ENCODE data around the gene CEP95. TPM values are rescaled to one million over a fixed set of nuclear protein-coding genes. Genes with fewer than 3 reads are reported as not detected.
A peak's percentile ranks its signal among the peaks of the same experiment; 100 is the strongest.

The CEP95 gene
- total RNA-seq, 1 experiment from 2014 or later: 63.8 TPM

- no peak for TF ChIP-seq FOXP4 (CRISPR knock-in tag; IDR thresholded peaks at IDR 0.05)
Observed at GRCh38 chr17:64538508-64539130, 31.8 kb downstream of the CEP95 start (continued).

- Mint-ChIP-seq H3K27me3 (ENCODE audit: low read depth) (no peaks in the 10 kb centered on the region), H3K36me3 (peaks cover 28% of the 10 kb centered on the region), H3K4me1 (no peaks in the 10 kb centered on the region), H3K4me3 (no peak overlapping the region), H3K9me3 (no peaks in the 10 kb centered on the region), H3K27ac (no peak overlapping the region)
- DNase-seq (ENCODE audit: low spot score) (no peak), ATAC-seq (no peak)
- ChIA-PET CTCF (interaction anchor here (1.0 to 1.6 kb wide), 2 partner anchors 121 to 233 kb away, joined by 3 to 5 read pairs; no protein-coding TSS in a partner anchor), POLR2A (no interaction called here)
- TF ChIP-seq ZNF121 (CRISPR knock-in tag; IDR thresholded peaks at IDR 0.05) (0 out of 2 replicates have a peak, but pooled peaks have one; percentile 76), ZNF425 (CRISPR knock-in tag; conservative IDR thresholded peaks at IDR 0.05) (no peak)
Observed at GRCh38 chr17:64540118-64540776, 33.5 kb downstream of the CEP95 start.

GRCh38 chr17:64544742-64545141 lies 38.0 kb downstream of the CEP95 start:
- Mint-ChIP-seq H3K9me3 (no peaks in the 10 kb centered on the region), H3K27me3 (ENCODE audit: low read depth) (no peaks in the 10 kb centered on the region), H3K4me1 (peaks cover 14% of the 10 kb centered on the region), H3K27ac (no peak overlapping the region), H3K4me3 (no peak overlapping the region), H3K36me3 (peaks cover 5% of the 10 kb centered on the region)
- TF ChIP-seq ZNF138 (CRISPR knock-in tag; conservative IDR thresholded peaks at IDR 0.05) (no peak), USF2 (CRISPR knock-in tag; IDR thresholded peaks at IDR 0.05) (no peak)
- CTCF ChIA-PET: no interaction called here
- DNase-seq (ENCODE audit: low spot score): no peak
- ATAC-seq: no peak
- POLR2A ChIA-PET: no interaction called here

GRCh38 chr17:64546716-64547115 lies 39.9 kb downstream of the CEP95 start:
- Mint-ChIP-seq H3K4me3 (no peak overlapping the region), H3K4me1 (peaks cover 14% of the 10 kb centered on the region), H3K27ac (no peak overlapping the region), H3K27me3 (ENCODE audit: low read depth) (no peaks in the 10 kb centered on the region), H3K36me3 (peaks cover 5% of the 10 kb centered on the region), H3K9me3 (no peaks in the 10 kb centered on the region)
- CTCF ChIA-PET: no interaction called here
- POLR2A ChIA-PET: interaction anchor here (0.5 kb wide), 1 partner anchor 84 kb away, joined by 4 read pairs; no protein-coding TSS in a partner anchor
- ATAC-seq: no peak
- no peak for DNase-seq (ENCODE audit: low spot score)
- no peak for TF ChIP-seq TEAD1 (CRISPR knock-in tag; IDR thresholded peaks at IDR 0.05)
- TF ChIP-seq CBFB (CRISPR knock-in tag; IDR thresholded peaks at IDR 0.05; ENCODE audit: low read depth): no peak
- TF ChIP-seq AFF4 (CRISPR knock-in tag; IDR thresholded peaks at IDR 0.05; ENCODE audit: borderline replicate concordance): no peak
- no peak for TF ChIP-seq ZMAT4 (CRISPR knock-in tag; IDR thresholded peaks at IDR 0.05)
- no peak for TF ChIP-seq NR3C1 (CRISPR knock-in tag; conservative IDR thresholded peaks at IDR 0.05; ENCODE audit: low read depth)
- no peak for TF ChIP-seq FOXK1 (CRISPR knock-in tag; IDR thresholded peaks at IDR 0.05)
- TF ChIP-seq SMAD4 (CRISPR knock-in tag; IDR thresholded peaks at IDR 0.05): no peak
- no peak for TF ChIP-seq STAT6 (CRISPR knock-in tag; conservative IDR thresholded peaks at IDR 0.05; ENCODE audit: low read depth)
- no peak for TF ChIP-seq ZNF423 (CRISPR knock-in tag; IDR thresholded peaks at IDR 0.05)

Data from WTC11 (cell line).